Aorta (tissue), 5 donors: ENCODE results near the gene IL31RA. TPM values are rescaled to one million over a fixed set of nuclear protein-coding genes. Genes with fewer than 3 reads are reported as not detected.
A peak's percentile ranks its signal among the peaks of the same experiment; 100 is the strongest.

Experiments
- ATAC-seq: fragments of 200-7000 bp; cut with Tn5 transposase; one replicate; pipeline ENCODE4 v1.9.1; 2022; ENCODE audit warnings: moderate library complexity; ENCODE audit not compliant: low FRiP score
- DNase-seq, 2 donors: peaks; one replicate each; pipeline ENCODE4 v3.0.0-alpha.2; 2020
- H3K27ac ChIP-seq, 2 donors: one replicate each; pipeline ENCODE4 v1.5.1; 2013; ENCODE audit warnings: low read length in 2 of 2, mild to moderate bottlenecking in 2 of 2, moderate library complexity in 2 of 2, control low read depth in 1 of 2, inconsistent platforms in 1 of 2, low read depth in 1 of 2
- H3K27me3 ChIP-seq, 2 donors: one replicate each; pipeline ENCODE4 v1.6.1; 2013; ENCODE audit warnings: control low read depth in 1 of 2, low read length in 1 of 2, mild to moderate bottlenecking in 1 of 2, moderate library complexity in 1 of 2; ENCODE audit not compliant: insufficient read depth in 2 of 2, control insufficient read depth in 1 of 2
- H3K36me3 ChIP-seq, 2 donors: one replicate each; pipeline ENCODE4 v1.6.1; 2013; ENCODE audit warnings: control low read depth in 1 of 2, low read length in 1 of 2, mild to moderate bottlenecking in 1 of 2; ENCODE audit not compliant: insufficient read depth in 2 of 2, control insufficient read depth in 1 of 2
- H3K4me1 ChIP-seq, 2 donors: one replicate each; pipeline ENCODE4 v1.6.1; 2013; ENCODE audit warnings: low read length in 2 of 2, control low read depth in 1 of 2, mild to moderate bottlenecking in 1 of 2, moderate library complexity in 1 of 2; ENCODE audit not compliant: insufficient read depth in 2 of 2, control insufficient read depth in 1 of 2
- H3K4me3 ChIP-seq, 2 donors: one replicate each; pipeline ENCODE4 v1.5.1; 2013; ENCODE audit warnings: low read length in 2 of 2, control low read depth in 1 of 2, mild to moderate bottlenecking in 1 of 2
- H3K9me3 ChIP-seq: one replicate; pipeline ENCODE4 v1.6.1; 2013; ENCODE audit warnings: mild to moderate bottlenecking, low read length; ENCODE audit not compliant: control insufficient read depth
- WGBS, 2 donors: extraction: QIAGEN DNeasy Blood & Tissue Kit; methylation state at CpG; one replicate each; pipeline ENCODE4 v1.1.7; 2013; 5-methylcytosine and 5-hydroxymethylcytosine counted together
- intact Hi-C, 2 donors: fragments of 100-400 bp; cut with DNase I; formaldehyde crosslinking; loops; one replicate each; pipeline versions ENCODE4 v1.14.2 to v1.15.0; 2022
- polyA plus RNA-seq, 2 donors: library from polyadenylated mRNA; stranded (reverse); fragments of 200-250 nt; gene quantifications; one replicate each; pipeline ENCODE4 v1.2.3, GENCODE V29; 2013
- total RNA-seq, 2 donors: library from RNA; stranded (reverse); fragmentation: NEBNext Ultra II Directional; extraction: Animal tissue kit (Norgen Biotek cat#: 25700); gene quantifications; one replicate each; pipeline ENCODE4 v1.2.1, GENCODE V29; 2021
- donor health status: healthy with polysubstance abuse.
- donor health status: Bipolar disorder and iron deficiency.
- donor health status: DM: no; HTN: no; CAD: no.
- donor health status: DM: no; HTN: no; CAD: no.
- donor health status: DM: yes; HTN: yes; CAD: no.

The IL31RA gene
- total and polyA plus RNA-seq, 4 donors: 0.36 to 3.7 (median 1.8) TPM

- intact Hi-C loops: no loop called here
- peaks cover 0 to 3% of the 10 kb centered on the region in 2 donors for H3K4me1 ChIP-seq
- ATAC-seq (no peak), DNase-seq (no peak)
- no peaks in the 10 kb centered on the region for H3K27me3 ChIP-seq
- no peaks in the 10 kb centered on the region for H3K36me3 ChIP-seq
- no peak overlapping the region for H3K4me3 ChIP-seq
- no peak overlapping the region for H3K27ac ChIP-seq
- 83 to 87% methylated on average over 3 of the region's 3 CpGs for WGBS, 2 donors
- H3K9me3 ChIP-seq: no peaks in the 10 kb centered on the region
Observed at GRCh38 chr5:55865831-55866230, 14.7 kb downstream of the IL31RA start.

GRCh38 chr5:55866485-55866884 is 15.3 kb downstream of the IL31RA start:
- Histone ChIP-seq H3K4me1 (peaks cover 0 to 3% of the 10 kb centered on the region in 2 donors), H3K27ac (no peak overlapping the region), H3K27me3 (no peaks in the 10 kb centered on the region), H3K4me3 (no peak overlapping the region), H3K9me3 (no peaks in the 10 kb centered on the region), H3K36me3 (no peaks in the 10 kb centered on the region)
- WGBS, 2 donors: 89 to 96% methylated on average over 8 of the region's 8 CpGs
- ATAC-seq (no peak), DNase-seq (no peak)
- intact Hi-C loops: no loop called here

DNA sequence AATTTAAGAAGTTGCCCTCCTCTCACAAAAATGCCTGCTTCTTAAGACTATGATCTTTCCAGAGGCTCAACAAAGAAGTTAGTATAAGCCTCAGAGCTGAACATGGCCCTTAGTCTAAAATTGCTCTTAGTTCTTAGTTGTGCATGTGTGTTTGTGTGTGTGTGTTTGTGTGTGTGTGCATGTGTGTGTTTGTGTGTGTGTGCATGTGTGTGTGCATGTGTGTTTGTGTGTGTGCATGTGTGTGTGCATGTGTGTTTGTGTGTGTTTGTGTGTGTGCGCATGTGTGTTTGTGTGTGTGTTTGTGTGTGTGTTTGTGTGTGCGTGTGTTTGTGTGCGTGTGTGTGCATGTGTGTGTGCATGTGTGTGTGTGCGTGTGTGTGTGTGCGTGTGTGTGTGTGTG is 15.8 kb downstream of the IL31RA start:
- DNase-seq (no peak), ATAC-seq (no peak)
- Histone ChIP-seq H3K36me3 (no peaks in the 10 kb centered on the region), H3K4me3 (no peak overlapping the region), H3K9me3 (no peaks in the 10 kb centered on the region), H3K27me3 (no peaks in the 10 kb centered on the region), H3K4me1 (peaks cover 0 to 3% of the 10 kb centered on the region in 2 donors), H3K27ac (no peak overlapping the region)
- WGBS, 2 donors: 35 to 76% methylated on average over 3 to 5 of the region's 5 CpGs
- intact Hi-C loops: no loop called here

- Histone ChIP-seq H3K9me3 (no peaks in the 10 kb centered on the region), H3K27me3 (no peaks in the 10 kb centered on the region), H3K4me1 (peaks cover 0 to 3% of the 10 kb centered on the region in 2 donors), H3K4me3 (no peak overlapping the region), H3K27ac (no peak overlapping the region), H3K36me3 (no peaks in the 10 kb centered on the region)
- intact Hi-C loops: no loop called here
- peak; percentile 52 for ATAC-seq
- 3 to 15% methylated on average over 1 of the region's 1 CpG for WGBS, 2 donors
- peak in 1 of 2 donors; percentile 62 for DNase-seq
Observed at GRCh38 chr5:55868846-55869245, 17.7 kb downstream of the IL31RA start.

DNA sequence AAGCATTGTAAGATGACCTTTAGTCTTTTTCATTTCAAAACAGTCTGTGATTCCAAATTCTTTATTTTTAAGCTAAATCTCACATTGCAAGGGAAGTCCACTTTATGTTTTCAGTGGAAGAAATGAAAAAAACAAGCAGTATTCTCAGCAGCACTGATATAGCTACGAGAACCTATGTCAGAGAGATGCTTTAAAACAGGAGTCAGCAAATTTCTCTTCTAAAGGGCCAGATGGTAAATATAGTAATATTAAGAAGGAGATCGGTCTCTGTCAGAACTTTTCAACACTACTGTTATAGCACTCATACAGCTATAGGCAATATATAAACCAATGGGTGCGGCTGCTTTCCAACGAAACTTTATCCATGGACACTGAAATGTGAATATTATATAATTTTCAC is 18.7 kb downstream of the IL31RA start:
- peaks cover 0 to 3% of the 10 kb centered on the region in 2 donors for H3K4me1 ChIP-seq
- ATAC-seq: no peak
- H3K27ac ChIP-seq: no peak overlapping the region
- H3K36me3 ChIP-seq: no peaks in the 10 kb centered on the region
- DNase-seq: no peak
- no peak overlapping the region for H3K4me3 ChIP-seq
- H3K9me3 ChIP-seq: no peaks in the 10 kb centered on the region
- no peaks in the 10 kb centered on the region for H3K27me3 ChIP-seq
- 92 to 94% methylated on average over 4 of the region's 4 CpGs for WGBS, 2 donors
- intact Hi-C loops: no loop called here

DNA sequence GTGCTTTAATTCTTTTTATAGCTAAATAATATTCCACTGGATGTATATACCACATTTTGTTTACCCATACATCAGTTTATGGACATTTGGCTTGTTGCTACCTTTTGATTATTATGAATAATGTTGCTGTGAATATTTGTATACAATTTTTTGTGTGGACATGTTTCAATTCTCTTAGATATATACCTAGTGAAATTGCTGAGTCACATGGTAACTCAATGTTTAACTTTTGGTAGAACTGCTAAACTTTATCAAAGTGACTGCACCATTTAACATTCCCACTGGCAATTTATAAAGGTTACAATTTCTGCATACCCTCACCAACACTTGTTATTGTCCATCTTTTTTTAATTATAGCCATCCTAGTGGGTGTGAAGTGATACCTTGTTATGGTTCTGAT is 22.1 kb downstream of the IL31RA start:
- ATAC-seq (no peak), DNase-seq (no peak)
- no peak overlapping the region for H3K27ac ChIP-seq
- H3K36me3 ChIP-seq: no peaks in the 10 kb centered on the region
- H3K4me1 ChIP-seq: peaks cover 0 to 3% of the 10 kb centered on the region in 2 donors
- intact Hi-C loops: no loop called here
- H3K9me3 ChIP-seq: no peaks in the 10 kb centered on the region
- no peak overlapping the region for H3K4me3 ChIP-seq
- no peaks in the 10 kb centered on the region for H3K27me3 ChIP-seq

DNA sequence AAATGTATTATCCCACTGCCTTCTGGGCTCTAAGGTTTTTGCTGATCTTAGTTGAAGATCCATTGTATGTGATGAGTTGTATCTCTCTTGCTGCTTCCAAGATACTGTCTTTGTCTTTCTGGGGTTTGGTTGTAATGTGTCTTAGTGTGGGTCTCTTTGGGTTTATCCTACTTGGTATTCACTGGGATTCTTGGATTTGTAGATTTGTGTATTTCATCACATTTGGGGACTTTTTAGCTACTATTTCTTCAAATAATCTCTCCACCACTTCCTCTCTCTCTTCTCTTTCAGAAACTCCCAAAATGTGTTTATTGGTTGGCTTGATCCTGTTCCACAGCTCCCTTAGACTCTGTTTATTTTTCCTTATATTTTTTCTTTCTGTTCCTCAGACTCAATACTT is 26.5 kb downstream of the IL31RA start:
- Histone ChIP-seq H3K4me3 (no peak overlapping the region), H3K9me3 (no peaks in the 10 kb centered on the region), H3K36me3 (no peaks in the 10 kb centered on the region), H3K27me3 (no peaks in the 10 kb centered on the region), H3K4me1 (no peaks in the 10 kb centered on the region), H3K27ac (no peak overlapping the region)
- DNase-seq (no peak), ATAC-seq (no peak)
- intact Hi-C loops: no loop called here

DNA sequence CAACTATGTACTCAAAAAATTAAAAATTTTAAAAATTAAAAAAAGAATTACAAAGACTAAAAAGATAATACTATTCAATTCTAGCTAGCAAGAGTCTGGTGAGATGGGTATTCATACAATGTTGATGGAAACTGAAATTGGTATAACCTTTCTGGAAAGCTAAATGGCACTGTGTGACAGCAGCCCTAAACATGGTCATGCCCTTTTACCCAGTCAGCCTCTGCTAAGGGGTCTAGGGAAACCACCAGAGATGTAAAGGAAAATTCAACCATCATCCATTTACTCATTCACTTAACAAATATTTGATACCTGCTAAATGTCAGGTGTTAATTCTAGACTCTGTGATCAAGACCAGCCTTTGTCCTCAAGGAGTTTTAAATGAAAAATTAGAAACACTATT is 29.3 kb downstream of the IL31RA start:
- H3K36me3 ChIP-seq: no peaks in the 10 kb centered on the region
- DNase-seq (no peak), ATAC-seq (no peak)
- no peaks in the 10 kb centered on the region for H3K9me3 ChIP-seq
- no peak overlapping the region for H3K4me3 ChIP-seq
- no peak overlapping the region for H3K27ac ChIP-seq
- H3K4me1 ChIP-seq: no peaks in the 10 kb centered on the region
- intact Hi-C loops: no loop called here
- H3K27me3 ChIP-seq: no peaks in the 10 kb centered on the region

GRCh38 chr5:55885359-55885758 is 34.2 kb downstream of the IL31RA start:
- Histone ChIP-seq H3K27ac (no peak overlapping the region), H3K27me3 (no peaks in the 10 kb centered on the region), H3K4me1 (no peaks in the 10 kb centered on the region), H3K36me3 (no peaks in the 10 kb centered on the region), H3K4me3 (no peak overlapping the region), H3K9me3 (no peaks in the 10 kb centered on the region)
- intact Hi-C loops: no loop called here
- 92 to 95% methylated on average over 9 of the region's 9 CpGs for WGBS, 2 donors
- DNase-seq: no peak
- no peak for ATAC-seq
